ENCODE results near the gene SDR39U1.

Gene SDR39U1

DNA sequence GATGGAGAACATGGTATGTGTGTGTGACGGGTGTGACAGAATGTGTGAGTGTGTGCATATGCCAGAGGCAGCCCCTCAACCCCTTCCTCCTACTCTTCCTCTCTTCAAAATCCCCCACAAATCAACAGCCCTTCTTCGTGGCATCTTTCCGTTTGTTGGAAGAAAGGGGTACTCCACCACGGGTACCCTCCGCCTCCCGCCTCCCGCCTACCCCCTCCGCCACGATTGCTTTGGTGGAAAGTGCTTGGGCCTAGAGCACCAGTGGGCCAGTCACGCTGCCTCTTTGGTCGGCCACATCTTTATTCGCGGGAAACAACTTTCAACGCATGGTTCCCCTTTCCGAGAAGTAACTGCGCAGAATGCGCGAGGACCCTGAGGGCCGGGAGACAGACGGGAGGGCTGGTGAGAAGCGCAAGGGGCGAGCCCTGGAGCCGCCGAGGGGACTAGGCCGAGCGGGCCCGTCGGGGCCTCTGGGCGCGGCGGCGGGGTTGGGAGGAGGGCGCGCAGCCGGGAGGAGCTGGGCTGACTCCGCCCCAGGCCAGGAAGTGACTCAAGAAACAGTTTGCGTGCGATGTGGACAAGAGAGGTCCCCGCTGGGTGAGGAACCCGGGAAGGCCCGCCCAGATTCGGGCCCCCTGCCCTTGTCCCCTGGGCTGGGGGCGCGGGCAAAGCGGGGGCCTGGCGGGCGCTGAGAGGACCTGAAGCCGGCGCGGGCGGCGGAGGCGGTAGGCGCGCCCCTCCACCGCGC, 13.0 kb downstream of the SDR39U1 start, which contains the start of the genes CBLN3 and KHNYN:
Gene CBLN3, minus strand, starts transcription at position 274 of the 748 bp plus-strand sequence. CDS start 614 bp downstream, outside the sequence.
Gene KHNYN, plus strand, starts transcription at position 560 of the 748 bp plus-strand sequence. CDS start 777 bp downstream, outside the sequence.
- DNase-seq (ENCODE audit: low read depth): peak; percentile 77

DNA sequence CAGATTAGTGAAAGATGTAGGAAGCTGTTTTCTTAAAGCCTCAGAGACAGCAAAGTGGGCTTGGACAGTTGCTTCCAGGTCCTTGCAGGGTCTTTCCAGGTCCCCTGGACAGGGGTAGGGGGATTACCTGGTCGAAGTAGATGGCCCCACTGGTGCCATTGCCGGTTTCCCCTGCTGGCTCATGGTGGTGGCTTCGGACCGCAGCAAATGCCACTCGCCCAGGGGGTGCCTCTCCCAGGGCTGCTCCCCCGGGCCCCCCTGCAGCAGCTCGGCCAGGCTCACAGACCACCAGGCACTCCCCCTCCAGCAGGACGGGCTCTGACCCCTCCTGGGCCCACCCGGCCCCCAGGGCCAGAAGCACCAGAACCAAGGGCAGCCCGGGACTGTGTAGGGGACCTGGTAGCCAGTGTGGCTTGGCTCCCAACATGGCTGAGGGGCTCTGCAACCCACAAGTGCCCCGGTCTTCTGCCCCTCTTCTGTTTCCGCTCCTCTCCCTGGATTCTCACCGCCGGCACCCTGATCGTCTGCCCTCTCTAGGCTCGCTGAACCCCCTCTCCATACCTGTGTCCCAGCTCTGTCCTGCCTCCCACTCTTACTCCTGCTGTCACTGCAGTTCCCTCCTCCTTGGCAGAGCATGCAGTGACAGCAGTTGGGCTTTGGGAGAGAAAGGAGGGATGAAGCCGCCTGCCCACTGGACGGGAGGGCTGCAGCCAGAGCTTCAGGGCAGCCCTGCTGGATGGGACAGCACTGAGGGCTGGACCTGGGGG, 13.8 kb downstream of the SDR39U1 start:
- no peak for DNase-seq (ENCODE audit: low read depth)

DNA sequence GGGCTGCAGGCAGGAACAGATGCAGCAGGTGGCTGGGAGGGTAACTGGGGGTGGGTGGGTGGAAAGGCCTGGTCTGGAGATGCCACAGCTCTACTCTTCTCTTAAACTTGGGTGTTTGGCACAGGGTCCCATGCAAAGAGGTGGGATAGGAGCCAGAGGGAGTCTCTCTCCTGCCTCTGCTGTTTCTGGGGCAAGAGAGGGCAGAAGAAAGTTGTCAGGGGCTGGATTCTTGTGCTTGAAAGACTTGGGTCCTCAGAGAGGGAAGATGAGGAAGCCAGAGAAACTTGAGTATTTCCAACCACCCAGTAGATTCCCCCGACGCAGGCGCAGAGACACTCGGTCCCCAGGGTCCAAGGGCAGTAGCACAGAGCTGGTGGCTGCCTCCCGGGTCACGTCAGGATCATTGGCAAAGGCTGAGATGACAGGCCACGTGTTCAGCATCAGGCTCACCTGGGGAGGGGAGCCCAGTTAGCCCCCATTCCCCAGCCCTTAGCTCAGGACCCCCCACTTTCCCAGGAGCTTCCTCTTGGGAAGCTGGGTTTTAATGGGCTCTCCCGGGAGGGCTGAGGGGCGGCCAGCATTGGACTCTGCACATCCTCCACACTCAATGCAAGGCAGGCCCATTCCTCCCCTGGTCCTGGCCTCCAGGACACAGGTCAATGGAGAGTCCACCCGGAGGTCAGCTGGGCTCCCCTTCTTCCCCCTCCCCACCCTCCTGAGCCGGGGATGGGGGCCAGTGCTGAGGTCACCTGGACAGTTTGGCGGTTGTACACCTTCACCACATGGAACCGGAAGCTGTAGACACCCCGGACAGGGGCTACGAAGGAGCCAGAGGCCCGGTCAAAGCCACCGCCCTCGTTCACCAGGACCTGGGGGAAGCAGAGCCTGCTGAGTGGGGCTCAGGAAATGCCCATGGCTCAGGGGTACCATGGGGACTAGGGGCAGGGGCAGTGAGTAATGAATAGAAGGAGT, 14.8 kb downstream of the SDR39U1 start:
- no peak for DNase-seq (ENCODE audit: low read depth)

DNA sequence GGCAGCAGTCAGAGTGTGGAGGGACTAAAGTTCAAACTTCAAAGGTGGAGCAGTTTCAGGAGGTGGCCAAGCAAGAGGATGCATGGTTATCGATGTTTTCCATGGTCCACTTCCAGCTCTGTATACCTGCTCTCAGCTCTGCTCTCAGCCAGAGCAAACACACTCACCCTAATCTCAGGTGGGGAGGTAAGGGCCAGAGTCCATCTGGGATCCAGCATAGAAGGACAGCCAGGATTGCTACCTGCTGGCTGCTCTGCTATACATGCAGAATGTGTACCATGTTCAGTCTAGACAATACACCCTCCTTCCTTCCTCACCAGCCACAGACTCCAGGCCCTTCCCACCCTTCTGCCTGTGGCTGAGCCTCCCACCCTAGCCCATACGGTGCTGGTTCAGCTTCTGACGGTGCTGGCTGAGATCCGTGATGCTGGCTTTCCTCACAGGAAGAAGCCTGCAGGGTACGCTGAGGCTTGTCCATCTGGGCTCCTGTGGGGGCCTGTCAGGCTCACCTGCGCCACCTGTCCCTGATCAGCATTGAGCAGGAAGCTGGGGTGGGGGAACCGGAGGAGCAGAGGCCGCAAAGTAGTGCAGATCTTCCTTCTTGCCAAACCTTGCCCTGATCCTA, 15.6 kb downstream of the SDR39U1 start:
- DNase-seq (ENCODE audit: low read depth): no peak

DNA sequence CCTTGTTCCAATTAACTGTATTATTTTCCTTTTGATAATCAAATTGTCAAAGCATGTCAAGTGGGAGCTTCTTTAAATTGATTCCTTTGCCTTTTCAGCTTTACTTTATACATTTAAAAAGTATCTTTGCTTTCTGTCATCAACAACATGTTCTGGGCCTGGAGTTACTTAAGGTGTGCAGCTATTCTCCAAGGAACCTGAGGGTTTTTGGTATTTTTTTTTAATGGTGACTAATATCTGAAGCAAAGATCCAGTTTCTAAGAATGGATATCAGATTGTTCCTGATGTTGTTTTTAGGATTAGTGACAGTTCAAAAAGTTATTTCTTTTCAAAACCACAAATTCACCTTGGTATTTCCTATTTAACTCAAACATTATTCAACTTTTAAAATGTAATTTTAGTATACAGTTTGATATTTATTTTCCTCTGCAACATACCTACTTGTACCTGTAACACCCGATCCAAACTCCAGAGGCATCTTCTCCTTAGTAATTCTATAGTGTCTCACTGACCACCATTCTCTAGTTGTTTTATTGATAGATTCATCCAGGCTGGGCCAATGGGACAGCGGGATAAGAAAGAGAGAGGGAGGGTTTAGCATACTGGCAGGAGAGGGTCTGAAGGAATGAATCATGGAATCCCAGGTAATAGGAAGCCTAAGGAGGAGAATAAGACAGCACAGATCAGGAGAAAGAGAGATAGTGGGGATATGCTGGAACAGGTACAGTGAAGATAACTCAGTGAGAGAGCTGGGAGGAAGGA, 16.2 kb downstream of the SDR39U1 start:
- DNase-seq (ENCODE audit: low read depth): no peak

DNA sequence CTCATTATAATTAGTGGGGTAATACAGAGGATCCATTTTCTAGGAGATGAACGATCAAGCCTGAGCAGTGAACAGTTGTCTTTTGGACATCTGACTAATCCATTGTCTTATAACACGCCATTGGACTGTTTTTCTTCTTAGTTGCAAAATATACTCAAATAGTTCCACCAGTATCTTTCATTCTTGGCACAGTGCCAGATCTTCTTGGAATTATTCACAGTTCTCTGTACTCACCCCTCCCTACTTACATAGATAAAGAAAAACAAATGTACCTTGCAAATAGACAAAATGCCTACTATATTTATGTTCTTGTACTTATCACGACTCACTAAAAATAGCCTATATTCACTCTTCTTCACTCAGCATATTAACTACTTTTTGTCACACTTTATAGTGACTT, 16.9 kb downstream of the SDR39U1 start:
- DNase-seq (ENCODE audit: low read depth): no peak

DNA sequence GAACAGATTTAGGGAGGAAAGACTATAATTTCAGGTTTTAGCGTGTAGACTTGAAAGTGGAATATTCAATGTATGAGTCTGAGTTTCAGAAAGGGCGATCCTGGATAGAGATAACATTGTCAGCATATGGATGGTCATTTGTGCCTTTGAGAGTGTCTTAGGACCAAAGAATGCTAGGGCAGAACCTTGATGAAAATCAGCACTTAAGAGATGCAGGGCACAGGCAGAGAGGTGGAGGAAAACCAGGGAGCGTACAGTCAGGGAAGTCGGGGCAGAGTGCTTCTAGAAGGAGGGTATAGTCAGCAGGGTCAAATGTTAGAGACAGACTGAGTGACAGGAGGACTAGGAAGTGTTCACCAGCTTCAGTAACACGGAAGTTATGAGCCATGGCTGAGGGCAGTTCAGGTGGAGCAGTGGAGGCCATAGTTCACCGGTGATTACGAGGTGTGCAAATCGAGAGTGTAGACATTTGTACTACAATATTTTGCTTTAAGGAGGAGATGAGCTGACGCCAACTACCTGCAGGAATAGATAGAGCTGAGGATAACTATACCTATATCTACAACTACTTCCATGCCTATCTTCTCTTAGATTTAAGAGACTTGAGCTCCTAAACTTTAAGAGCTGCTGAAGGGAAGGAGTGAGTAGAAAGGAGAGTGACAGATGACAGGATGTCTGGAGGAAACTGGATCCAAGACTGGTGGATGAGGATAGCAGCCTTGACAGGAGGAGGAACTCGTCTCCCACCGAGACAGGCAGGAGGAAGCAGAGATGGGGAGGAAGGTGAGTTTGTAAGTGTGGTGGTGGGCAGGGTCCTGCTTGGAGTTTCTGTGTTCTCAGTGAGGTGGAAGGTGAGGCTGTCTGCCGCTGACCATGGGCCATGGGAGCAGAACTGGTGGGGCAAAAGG, 19.6 kb downstream of the SDR39U1 start:
- DNase-seq (ENCODE audit: low read depth): no peak

DNA sequence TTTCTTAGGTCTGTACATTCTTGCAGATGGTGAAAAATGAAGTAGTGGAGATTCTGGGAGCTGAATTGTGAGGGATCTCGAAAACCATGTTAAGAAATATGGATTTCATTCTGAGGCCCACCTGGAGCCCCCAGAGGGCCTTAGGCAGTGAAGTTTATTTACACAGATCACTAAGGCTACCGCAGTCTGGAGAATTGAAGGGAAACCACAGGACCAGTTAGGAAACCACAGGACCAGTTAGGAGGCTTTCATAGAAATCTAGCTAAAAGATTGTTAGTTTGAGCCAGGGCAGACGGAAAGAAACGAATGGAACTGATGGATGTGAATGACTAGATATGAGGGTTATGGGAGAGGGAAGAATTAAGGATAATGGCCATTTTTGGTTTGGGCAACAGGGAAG, 20.3 kb downstream of the SDR39U1 start:
- no peak for DNase-seq (ENCODE audit: low read depth)

DNA sequence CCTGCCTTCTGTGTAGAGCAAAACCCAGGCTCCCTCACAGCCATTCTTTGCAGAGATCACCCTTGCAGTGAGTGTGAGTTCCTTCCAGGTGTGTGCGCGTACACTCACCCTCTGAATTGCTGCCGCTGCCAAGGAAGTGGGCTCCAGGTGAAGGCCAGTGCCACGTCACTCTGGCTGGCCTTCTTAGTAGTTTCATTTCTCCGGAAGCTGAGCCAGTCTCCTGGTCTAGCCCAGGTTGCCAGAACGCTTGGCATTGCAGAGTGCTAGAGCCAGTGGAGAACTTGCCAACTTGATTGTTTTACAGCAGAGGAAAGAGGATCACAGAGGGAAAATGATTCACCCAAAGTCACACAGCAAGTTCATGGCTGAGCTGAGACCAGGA, 24.1 kb downstream of the SDR39U1 start:
- DNase-seq (ENCODE audit: low read depth): no peak

DNA sequence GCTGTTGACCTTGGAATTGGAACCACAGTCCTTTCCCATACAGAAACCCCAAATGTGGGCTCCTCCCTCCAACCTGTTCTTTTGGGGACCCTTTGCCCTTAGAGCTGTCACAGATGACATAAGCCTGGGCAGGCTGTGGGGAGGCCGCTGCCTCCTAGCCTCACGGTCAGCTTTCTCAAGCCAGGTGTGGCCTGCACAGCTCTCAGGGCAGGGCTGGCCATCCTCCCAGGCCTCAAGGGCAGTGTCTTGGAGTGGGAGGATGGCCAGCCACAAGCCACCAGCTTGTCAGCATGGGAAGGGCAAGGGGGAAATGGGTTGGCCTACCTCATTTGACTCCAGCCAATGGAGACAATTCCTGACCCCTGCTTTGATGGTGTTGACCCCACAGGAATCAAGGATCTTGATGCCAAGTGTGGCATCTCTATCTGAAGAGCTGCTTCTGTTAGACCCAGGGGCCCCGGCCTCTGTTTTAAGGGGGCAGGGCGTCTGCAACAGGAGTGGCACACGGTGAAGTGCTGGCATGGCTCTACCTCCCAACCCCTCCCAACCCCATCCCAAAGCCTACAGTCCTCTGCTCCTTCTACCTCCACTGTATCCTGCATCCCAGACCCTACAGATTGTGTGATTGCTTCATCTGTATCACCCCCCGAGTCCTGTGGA, 24.6 kb downstream of the SDR39U1 start:
- no peak for DNase-seq (ENCODE audit: low read depth)

DNA sequence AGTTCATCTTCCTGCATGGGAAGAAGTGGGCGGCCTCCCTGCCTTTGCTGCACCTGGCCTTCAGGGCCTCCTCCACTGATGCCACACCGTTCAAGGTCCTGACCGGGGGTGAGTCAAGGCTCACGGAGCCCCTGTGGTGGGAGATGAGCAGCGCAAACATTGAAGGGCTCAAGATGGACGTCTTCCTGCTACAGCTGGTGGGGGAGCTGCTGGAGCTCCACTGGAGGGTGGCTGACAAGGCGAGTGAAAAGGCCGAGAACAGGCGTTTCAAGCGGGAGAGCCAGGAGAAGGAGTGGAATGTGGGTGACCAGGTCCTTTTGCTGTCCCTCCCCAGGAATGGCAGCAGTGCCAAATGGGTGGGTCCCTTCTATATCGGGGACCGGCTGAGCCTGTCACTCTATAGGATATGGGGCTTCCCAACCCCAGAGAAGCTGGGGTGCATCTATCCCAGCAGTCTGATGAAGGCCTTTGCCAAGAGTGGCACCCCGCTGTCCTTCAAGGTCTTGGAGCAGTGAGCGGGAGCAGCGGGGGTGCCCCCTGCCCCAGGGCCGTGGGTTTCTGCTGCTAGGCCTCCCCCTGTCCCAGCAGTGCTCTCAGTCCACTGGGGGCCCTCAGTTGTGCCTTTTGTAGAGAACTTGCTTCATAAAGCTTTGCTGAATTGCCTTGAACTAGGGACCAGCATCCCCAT, 25.5 kb downstream of the SDR39U1 start:
- no peak for DNase-seq (ENCODE audit: low read depth)

DNA sequence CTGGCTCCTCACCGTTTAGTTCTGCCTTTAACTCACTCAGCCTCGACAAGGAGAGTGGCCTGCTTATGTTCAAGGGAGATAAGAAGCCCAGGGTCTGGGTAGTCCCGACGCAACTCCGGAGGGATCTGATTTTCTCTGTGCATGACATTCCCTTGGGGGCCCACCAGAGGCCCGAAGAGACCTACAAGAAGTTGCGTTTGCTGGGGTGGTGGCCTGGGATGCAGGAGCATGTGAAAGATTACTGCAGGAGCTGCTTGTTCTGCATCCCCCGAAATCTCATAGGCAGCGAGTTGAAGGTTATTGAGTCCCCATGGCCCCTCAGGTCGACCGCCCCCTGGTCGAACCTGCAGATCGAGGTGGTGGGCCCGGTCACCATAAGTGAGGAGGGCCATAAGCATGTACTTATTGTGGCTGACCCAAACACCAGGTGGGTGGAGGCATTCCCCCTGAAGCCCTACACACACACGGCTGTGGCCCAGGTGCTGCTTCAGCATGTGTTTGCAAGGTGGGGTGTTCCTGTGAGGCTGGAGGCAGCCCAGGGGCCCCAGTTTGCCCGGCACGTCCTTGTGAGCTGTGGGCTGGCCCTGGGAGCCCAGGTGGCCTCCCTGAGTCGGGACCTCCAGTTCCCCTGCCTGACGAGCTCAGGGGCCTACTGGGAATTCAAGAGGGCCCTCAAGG, 26.2 kb downstream of the SDR39U1 start:
- no peak for DNase-seq (ENCODE audit: low read depth)

DNA sequence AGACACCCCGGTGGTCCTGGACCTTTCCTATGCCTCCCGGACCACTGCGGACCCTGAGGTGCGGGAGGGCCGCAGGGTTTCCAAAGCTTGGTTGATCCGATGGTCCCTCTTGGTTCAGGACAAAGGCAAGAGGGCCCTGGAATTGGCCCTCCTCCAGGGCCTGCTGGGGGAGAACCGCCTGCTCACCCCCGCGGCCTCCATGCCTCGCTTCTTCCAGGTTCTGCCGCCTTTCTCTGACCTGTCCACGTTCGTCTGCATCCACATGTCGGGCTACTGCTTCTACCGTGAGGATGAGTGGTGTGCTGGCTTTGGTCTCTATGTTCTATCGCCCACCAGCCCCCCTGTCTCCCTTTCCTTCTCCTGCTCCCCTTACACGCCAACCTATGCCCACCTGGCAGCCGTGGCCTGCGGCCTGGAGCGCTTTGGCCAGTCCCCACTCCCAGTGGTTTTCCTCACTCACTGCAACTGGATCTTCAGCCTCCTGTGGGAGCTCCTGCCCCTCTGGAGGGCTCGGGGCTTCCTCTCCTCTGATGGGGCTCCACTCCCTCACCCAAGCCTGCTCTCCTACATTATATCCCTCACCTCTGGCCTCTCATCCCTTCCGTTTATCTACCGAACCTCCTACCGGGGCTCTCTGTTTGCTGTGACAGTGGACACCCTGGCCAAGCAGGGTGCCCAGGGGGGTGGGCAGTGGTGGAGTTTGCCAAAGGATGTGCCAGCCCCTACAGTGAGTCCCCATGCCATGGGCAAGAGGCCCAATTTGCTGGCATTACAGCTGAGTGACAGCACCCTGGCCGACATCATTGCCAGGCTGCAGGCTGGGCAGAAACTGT, 26.9 kb downstream of the SDR39U1 start:
- no peak for DNase-seq (ENCODE audit: low read depth)

DNA sequence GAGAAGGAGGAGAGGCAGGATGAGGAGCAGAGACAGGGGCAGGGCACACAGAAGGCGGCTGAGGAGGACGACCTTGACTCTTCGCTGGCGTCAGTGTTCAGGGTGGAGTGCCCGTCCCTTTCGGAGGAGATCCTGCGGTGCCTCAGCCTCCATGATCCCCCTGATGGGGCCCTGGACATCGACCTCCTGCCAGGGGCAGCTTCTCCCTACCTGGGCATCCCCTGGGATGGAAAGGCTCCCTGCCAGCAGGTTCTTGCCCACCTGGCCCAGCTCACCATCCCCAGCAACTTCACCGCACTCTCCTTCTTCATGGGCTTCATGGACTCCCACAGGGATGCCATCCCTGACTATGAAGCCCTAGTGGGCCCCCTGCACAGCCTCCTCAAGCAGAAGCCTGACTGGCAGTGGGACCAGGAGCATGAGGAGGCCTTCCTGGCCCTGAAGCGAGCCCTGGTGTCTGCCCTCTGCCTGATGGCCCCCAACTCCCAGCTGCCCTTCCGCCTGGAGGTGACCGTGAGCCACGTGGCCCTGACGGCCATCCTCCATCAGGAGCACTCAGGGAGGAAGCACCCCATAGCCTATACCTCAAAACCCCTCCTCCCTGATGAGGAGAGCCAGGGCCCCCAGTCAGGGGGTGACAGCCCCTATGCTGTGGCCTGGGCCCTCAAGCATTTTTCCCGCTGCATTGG, 27.7 kb downstream of the SDR39U1 start:
- DNase-seq (ENCODE audit: low read depth): no peak

DNA sequence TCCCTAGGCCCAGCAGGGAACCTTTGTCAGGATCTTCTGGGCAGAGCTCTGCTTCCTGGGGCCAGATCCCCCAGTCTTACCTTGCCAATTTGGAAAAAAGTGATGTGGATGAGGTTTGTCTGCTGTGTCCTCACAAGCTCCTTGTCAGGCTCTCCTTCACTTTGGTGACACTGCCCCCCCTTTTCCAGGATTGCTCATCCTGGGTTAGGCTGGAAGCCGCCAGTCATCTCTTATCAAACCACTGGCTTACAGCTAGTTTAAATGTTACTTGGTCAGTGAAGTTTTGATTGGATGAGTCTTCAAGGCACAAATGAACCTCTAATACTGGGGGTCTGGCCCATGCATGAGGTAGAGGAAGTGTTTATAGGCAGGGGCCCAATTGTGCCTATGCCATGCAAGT, 28.5 kb downstream of the SDR39U1 start:
- DNase-seq (ENCODE audit: low read depth): no peak
